Neural progenitor cell (in vitro differentiated cells): ENCODE results near the gene MEX3D.

Experiments used
- CTCF ChIP-seq: fragments of 200-600 bp; sonication (generic); IDR thresholded peaks from 2 replicates; pipeline ENCODE4 v1.5.1; 2017; ENCODE audit warnings: antibody characterized with exemption, mild to moderate bottlenecking
- EZH2 ChIP-seq: fragments of 200-600 bp; sonication (generic); IDR thresholded peaks from 2 replicates; pipeline ENCODE4 v1.6.1; 2017; ENCODE audit warnings: antibody characterized with exemption, mild to moderate bottlenecking, moderate library complexity
- EZH2phosphoT487 ChIP-seq: fragments of 200-600 bp; sonication (generic); IDR thresholded peaks from 2 replicates; pipeline ENCODE4 v1.6.1; 2017; ENCODE audit warnings: antibody characterized with exemption

DNA sequence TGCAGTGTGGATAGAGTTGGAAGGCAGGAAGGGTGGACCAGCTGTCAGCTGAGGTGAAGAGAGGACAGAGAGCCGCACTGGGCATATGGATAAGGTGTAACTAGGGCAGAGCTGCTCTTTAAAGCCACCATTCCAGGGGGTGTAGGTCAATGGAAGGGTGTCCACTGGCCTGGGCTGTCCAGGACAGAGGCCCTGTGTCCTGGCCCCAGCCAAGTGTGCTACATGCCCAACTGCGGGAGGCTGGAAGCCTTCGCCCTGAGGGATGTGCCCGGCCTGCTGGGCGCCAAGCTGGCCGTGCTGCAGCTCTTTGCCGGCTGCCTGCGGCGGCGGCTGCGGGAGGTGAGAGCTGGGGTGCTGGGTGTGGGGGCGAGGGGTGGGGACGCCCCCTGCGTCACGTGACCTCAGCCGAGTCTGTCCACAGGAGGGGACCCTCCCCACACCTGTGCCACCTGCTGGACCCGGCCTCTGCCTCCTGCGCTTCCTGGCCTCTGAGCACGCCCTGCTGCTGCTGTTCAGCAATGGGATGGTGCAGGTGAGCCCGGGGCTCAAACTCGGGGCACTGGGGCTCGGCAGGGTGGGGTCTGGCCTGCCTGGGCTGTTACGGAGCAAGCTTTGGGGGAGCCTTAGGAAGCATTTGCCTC lies 34.5 kb downstream of the MEX3D start:
- no peak for TF ChIP-seq EZH2
- TF ChIP-seq CTCF = no peak
- no peak for TF ChIP-seq EZH2phosphoT487
